Ureter (tissue), 1 donor: Measurements from ENCODE around the gene VASN. TPM values are rescaled to one million over a fixed set of nuclear protein-coding genes. Genes with fewer than 3 reads are reported as not detected.

ENCODE experiments used
- DNase-seq: peaks from one replicate; pipeline ENCODE4 v3.0.0-alpha.2; 2020; ENCODE audit warnings: low spot score
- total RNA-seq: library from RNA; stranded (reverse); gene quantifications from one replicate; pipeline ENCODE4 v1.2.4, GENCODE V29; 2023
- donor health status: DM: yes; HTN: yes; CAD: no.

Gene VASN
- total RNA-seq, 1 donor from 2014 or later: 13.4 TPM

DNA sequence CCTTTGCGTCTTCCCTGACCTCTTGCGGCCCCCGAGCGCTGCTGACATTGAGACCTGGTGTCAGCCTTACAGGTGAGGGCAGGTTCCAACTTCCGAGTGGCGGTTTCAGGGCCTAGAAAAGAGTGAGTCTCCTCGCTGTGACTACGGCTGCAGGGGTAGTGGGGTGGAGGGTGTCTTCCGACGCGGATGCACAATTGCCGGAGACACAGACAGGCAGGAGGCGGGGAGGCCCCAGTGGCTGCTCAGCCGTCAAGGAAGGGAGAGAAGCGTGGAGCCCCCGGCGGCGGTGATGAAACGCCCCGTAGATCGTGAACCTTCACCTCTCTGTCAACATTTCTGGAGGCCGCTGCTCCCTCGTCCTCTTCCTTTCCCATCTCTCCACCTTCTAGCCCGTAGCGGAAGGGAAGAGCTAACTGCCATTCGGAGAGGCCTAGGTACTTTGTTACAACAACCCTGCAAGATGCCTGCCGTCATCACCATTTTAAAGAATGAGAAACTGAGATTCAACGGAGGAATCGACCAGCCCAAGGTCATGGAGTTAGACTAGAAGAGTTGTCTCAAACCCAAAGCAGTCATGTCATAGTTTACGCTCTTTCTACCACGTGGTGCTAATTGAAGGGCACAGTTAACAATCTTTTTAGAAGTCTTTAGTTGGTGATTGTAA is 54.5 kb downstream of the VASN start:
- DNase-seq: no peak

DNA sequence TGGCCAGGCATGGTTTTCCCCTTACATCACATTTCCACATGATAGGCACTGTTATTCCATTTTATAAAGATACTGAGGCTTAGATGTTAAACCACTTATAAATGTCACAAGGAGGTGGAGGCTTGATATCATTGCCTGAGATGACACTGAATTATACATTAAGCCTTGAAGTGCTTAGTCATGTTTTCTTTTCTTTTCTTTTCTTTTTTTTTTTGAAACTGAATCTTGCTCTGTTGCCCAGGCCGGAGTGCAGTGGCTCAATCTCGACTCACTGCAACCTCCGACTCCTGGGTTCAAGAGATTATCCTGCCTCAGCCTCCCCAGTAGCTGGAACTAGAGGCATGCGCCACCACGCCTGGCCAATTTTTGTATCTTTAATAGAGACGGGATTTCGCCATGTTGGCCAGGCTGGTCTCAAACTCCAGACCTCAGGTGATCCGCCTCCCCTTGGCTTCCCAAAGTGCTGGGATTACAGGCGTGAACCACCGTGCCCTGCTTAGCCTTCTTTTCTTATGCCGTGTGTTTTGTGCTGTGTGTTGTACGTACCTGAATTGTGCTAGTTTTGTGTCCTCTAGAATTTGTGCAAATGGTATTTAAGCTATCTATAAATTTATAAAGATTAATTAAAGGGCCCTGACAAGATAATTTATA is 55.2 kb downstream of the VASN start:
- no peak for DNase-seq

DNA sequence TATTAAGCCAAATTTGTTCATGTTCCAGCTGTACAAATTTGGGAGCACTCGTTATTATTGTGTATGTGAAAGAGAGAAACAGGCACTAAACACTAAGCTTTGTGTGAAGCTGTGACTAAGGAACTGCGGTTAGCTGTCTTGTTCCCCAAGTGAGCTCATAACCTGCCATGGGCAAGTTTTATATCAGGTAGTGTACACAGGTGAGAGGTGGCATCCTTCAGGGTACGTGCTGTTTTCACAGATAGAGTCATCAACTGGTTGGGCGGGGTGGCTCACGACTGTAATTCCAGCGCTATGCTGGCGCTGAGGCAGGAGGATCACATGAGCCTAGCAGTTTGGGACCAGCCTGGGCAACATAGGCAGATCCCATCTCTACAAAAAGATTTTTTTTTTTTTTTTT is 56.9 kb downstream of the VASN start:
- DNase-seq: no peak

DNA sequence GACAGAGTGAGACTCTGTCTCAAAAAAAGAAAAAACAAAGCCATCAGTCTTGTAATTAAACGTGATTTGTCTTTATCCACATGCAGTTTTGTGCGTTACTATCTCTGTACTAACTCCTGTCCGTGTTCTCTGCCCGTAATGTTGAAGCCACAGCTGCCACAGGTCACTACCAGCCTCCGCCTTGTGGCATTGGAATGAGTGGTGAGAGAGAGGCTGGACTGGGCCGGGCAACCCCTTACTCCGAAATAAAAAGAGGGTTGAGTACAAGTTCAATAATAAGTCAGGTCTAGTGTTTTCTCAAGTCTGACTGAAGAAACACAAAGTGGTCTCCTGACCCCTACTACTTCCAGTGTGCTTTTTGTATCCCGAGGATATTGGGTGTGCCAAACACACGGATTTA is 59.4 kb downstream of the VASN start:
- DNase-seq: no peak

Other genes with a start within 250 kb of the VASN start
- 10.1 TPM for gene SRL, start 129.8 kb upstream of the VASN start, total RNA-seq
- 18.1 TPM for gene TFAP4, start 98.8 kb upstream of the VASN start, total RNA-seq
- gene GLIS2, start 55.8 kb upstream of the VASN start, total RNA-seq: 11.7 TPM
- gene PAM16, start 20.5 kb upstream of the VASN start, total RNA-seq: 58.6 TPM
- 43.8 TPM for gene CORO7, start 44.7 kb downstream of the VASN start, total RNA-seq
- gene DNAJA3, start 54.0 kb downstream of the VASN start, total RNA-seq: 73.1 TPM
- gene NMRAL1, start 102.8 kb downstream of the VASN start, total RNA-seq: 54.5 TPM
- 44.2 TPM for gene HMOX2, start 104.5 kb downstream of the VASN start, total RNA-seq
- gene CDIP1, start 166.9 kb downstream of the VASN start, total RNA-seq: 32.4 TPM
- gene C16orf96, start 184.5 kb downstream of the VASN start, total RNA-seq: not detected
- 27.2 TPM for gene UBALD1, start 243.0 kb downstream of the VASN start, total RNA-seq